ENCODE data around the gene ADAM22.

The ADAM22 gene

DNA sequence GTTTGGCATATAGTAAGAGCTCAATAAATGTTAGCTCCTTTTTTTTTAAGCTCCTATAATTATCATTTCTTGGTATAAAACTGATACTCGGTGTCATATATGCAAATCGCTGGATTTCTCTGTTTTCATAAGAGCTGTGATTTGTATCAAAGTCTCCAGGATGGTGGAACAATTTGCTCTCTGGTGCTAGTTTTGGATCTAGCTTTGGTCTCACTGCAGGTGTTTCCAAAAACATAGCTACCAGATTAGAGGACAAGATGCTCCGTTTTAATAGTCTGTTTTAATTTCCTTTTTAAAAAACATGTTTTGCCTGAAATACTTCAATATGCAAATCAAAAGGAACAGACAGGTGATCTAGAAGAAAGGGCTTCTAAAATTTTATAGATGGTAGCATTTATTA lies 25.3 kb downstream of the ADAM22 start:
- no peak for DNase-seq
- ChIA-PET CTCF (interaction anchor here (1.1 kb wide), 1 partner anchor 17 kb away, joined by 3 read pairs; no protein-coding TSS in a partner anchor), POLR2A (no interaction called here)
- Histone ChIP-seq H3K4me3 (ENCODE audit: control insufficient read depth in 1 of 7, extremely low read depth in 1 of 7, insufficient read depth in 4 of 7, low read depth in 2 of 7, low read length in 6 of 7) (no peak overlapping the region), H3K9me3 (ENCODE audit: control extremely low read depth in 1 of 5, control insufficient read depth in 4 of 5, insufficient read depth in 2 of 5, low read depth in 1 of 5, low read length in 4 of 5) (peaks cover 0 to 3% (median 0%) of the 10 kb centered on the region in 5 experiments), H3K27ac (ENCODE audit: insufficient read depth in 1 of 2, low read depth in 1 of 2, low read length in 2 of 2, poor library complexity in 1 of 2, severe bottlenecking in 2 of 2) (no peak overlapping the region), H3K27me3 (replicated peaks in 2 of 5; ENCODE audit: control insufficient read depth in 4 of 5, insufficient read depth in 5 of 5, low read length in 4 of 5) (no peaks in the 10 kb centered on the region), H3K36me3 (ENCODE audit: control insufficient read depth in 4 of 4, insufficient read depth in 4 of 4, low read length in 3 of 4) (no peaks in the 10 kb centered on the region), H3K4me1 (ENCODE audit: control extremely low read depth in 1 of 4, control insufficient read depth in 4 of 4, insufficient read depth in 4 of 4, low read length in 3 of 4) (no peaks in the 10 kb centered on the region)
- WGBS (ENCODE audit: insufficient coverage): 94% methylated on average over 2 of the region's 3 CpGs

DNA sequence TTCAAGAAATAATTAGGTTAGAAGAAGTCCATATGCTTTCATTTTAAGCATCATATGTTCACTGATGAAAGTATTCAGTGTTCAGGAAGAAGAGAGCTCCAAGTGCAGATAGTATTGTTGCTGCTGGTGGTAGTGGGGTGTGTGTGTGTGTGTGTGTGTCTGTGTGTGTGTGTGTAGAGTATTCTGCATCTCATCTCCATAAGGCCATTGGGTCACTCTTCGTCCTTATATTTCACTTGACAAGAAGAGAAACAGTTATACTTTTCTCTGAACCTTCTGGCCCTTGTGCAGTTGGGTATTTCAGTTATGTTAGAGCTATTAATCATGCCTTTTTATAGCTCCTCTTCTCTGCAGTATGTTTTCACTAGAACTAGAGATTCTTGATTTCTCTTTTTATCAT lies 26.2 kb downstream of the ADAM22 start:
- CTCF ChIA-PET: interaction anchor here (1.1 kb wide), 1 partner anchor 18 kb away, joined by 3 read pairs; no protein-coding TSS in a partner anchor
- no CpG with 5 or more reads among the region's 1 CpG for WGBS (ENCODE audit: insufficient coverage)
- no peak for DNase-seq
- Histone ChIP-seq H3K36me3 (ENCODE audit: control insufficient read depth in 4 of 4, insufficient read depth in 4 of 4, low read length in 3 of 4) (no peaks in the 10 kb centered on the region), H3K27me3 (replicated peaks in 2 of 5; ENCODE audit: control insufficient read depth in 4 of 5, insufficient read depth in 5 of 5, low read length in 4 of 5) (no peaks in the 10 kb centered on the region), H3K9me3 (ENCODE audit: control extremely low read depth in 1 of 5, control insufficient read depth in 4 of 5, insufficient read depth in 2 of 5, low read depth in 1 of 5, low read length in 4 of 5) (peaks cover 0 to 3% (median 0%) of the 10 kb centered on the region in 5 experiments), H3K4me3 (ENCODE audit: control insufficient read depth in 1 of 7, extremely low read depth in 1 of 7, insufficient read depth in 4 of 7, low read depth in 2 of 7, low read length in 6 of 7) (no peak overlapping the region), H3K27ac (ENCODE audit: insufficient read depth in 1 of 2, low read depth in 1 of 2, low read length in 2 of 2, poor library complexity in 1 of 2, severe bottlenecking in 2 of 2) (no peak overlapping the region), H3K4me1 (ENCODE audit: control extremely low read depth in 1 of 4, control insufficient read depth in 4 of 4, insufficient read depth in 4 of 4, low read length in 3 of 4) (no peaks in the 10 kb centered on the region)
- POLR2A ChIA-PET: no interaction called here

DNA sequence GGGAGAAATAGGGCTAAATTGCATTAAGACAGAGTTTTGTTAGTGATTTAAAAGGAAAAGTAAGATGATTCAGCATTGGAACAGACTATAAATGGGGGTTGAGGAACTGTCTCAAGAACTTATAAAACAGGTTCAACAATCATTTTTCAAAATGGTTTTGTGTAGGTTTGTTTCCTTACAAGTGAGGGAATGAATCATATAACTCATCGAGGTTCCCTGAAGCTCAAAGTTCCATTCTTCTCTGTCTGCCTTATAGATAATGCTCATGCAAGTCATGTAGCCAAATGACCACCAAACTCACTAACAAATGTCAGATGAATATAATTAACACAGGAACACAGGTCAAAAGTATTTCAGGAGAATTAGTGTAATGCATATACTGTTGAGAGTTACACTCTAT lies 27.7 kb downstream of the ADAM22 start:
- H3K27ac ChIP-seq (ENCODE audit: insufficient read depth in 1 of 2, low read depth in 1 of 2, low read length in 2 of 2, poor library complexity in 1 of 2, severe bottlenecking in 2 of 2): no peak overlapping the region
- no peak for DNase-seq
- H3K27me3 ChIP-seq (replicated peaks in 2 of 5; ENCODE audit: control insufficient read depth in 4 of 5, insufficient read depth in 5 of 5, low read length in 4 of 5): no peaks in the 10 kb centered on the region
- ChIA-PET POLR2A (no interaction called here), CTCF (no interaction called here)
- no peaks in the 10 kb centered on the region for H3K4me1 ChIP-seq (ENCODE audit: control extremely low read depth in 1 of 4, control insufficient read depth in 4 of 4, insufficient read depth in 4 of 4, low read length in 3 of 4)
- H3K36me3 ChIP-seq (ENCODE audit: control insufficient read depth in 4 of 4, insufficient read depth in 4 of 4, low read length in 3 of 4): no peaks in the 10 kb centered on the region
- H3K9me3 ChIP-seq (ENCODE audit: control extremely low read depth in 1 of 5, control insufficient read depth in 4 of 5, insufficient read depth in 2 of 5, low read depth in 1 of 5, low read length in 4 of 5): peaks cover 0 to 2% (median 0%) of the 10 kb centered on the region in 5 experiments
- no peak overlapping the region for H3K4me3 ChIP-seq (ENCODE audit: control insufficient read depth in 1 of 7, extremely low read depth in 1 of 7, insufficient read depth in 4 of 7, low read depth in 2 of 7, low read length in 6 of 7)
- no CpG with 5 or more reads among the region's 1 CpG for WGBS (ENCODE audit: insufficient coverage)

DNA sequence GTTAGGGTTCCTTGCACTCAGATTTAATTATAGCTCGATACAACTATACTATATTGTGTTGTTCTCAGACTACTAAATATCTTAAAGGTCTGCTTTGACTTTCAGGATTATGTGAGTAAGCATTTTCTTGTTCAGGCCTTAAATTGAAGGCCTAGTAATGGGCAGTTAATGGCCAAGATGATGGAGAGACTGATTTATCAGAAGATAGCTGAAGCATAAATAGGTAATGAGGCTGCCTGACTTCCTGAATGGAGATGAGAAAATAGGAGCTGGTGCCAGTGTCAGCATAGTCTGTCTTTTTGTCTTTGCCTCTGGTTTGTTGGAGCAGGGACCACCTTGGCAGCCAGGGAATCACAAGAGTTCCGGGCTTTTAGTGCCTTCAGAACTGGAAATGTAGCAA lies 32.2 kb downstream of the ADAM22 start:
- ChIA-PET CTCF (no interaction called here), POLR2A (no interaction called here)
- Histone ChIP-seq H3K4me1 (ENCODE audit: control extremely low read depth in 1 of 4, control insufficient read depth in 4 of 4, insufficient read depth in 4 of 4, low read length in 3 of 4) (no peaks in the 10 kb centered on the region), H3K36me3 (ENCODE audit: control insufficient read depth in 4 of 4, insufficient read depth in 4 of 4, low read length in 3 of 4) (no peaks in the 10 kb centered on the region), H3K9me3 (ENCODE audit: control extremely low read depth in 1 of 5, control insufficient read depth in 4 of 5, insufficient read depth in 2 of 5, low read depth in 1 of 5, low read length in 4 of 5) (peaks cover 0 to 3% (median 0%) of the 10 kb centered on the region in 5 experiments), H3K27me3 (replicated peaks in 2 of 5; ENCODE audit: control insufficient read depth in 4 of 5, insufficient read depth in 5 of 5, low read length in 4 of 5) (no peaks in the 10 kb centered on the region), H3K4me3 (ENCODE audit: control insufficient read depth in 1 of 7, extremely low read depth in 1 of 7, insufficient read depth in 4 of 7, low read depth in 2 of 7, low read length in 6 of 7) (no peak overlapping the region), H3K27ac (ENCODE audit: insufficient read depth in 1 of 2, low read depth in 1 of 2, low read length in 2 of 2, poor library complexity in 1 of 2, severe bottlenecking in 2 of 2) (no peak overlapping the region)
- no peak for DNase-seq
- WGBS (ENCODE audit: insufficient coverage): no CpG with 5 or more reads among the region's 2 CpGs

DNA sequence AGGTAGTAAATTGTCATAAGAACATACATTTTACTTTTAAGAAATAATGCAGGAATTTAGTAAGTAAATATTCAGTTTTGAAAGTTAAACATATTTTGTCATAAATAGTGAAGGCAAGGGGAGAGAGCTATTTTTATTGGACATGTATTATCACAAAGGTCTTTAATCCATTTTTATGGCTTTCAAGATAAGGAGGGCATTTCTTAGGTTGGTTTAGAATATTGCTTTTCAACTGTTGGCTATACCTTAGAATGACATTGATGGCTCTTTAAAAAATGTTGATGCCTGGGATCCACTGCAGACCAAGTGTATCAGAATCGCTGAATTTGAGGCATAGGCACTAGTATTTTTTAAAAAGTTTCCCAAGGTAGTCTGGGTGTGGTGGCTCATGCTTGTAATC lies 34.0 kb downstream of the ADAM22 start:
- CTCF ChIA-PET: no interaction called here
- Histone ChIP-seq H3K4me3 (ENCODE audit: control insufficient read depth in 1 of 7, extremely low read depth in 1 of 7, insufficient read depth in 4 of 7, low read depth in 2 of 7, low read length in 6 of 7) (no peak overlapping the region), H3K27ac (ENCODE audit: insufficient read depth in 1 of 2, low read depth in 1 of 2, low read length in 2 of 2, poor library complexity in 1 of 2, severe bottlenecking in 2 of 2) (no peak overlapping the region), H3K9me3 (ENCODE audit: control extremely low read depth in 1 of 5, control insufficient read depth in 4 of 5, insufficient read depth in 2 of 5, low read depth in 1 of 5, low read length in 4 of 5) (peaks cover 0 to 3% (median 0%) of the 10 kb centered on the region in 5 experiments), H3K4me1 (ENCODE audit: control extremely low read depth in 1 of 4, control insufficient read depth in 4 of 4, insufficient read depth in 4 of 4, low read length in 3 of 4) (no peaks in the 10 kb centered on the region), H3K27me3 (replicated peaks in 2 of 5; ENCODE audit: control insufficient read depth in 4 of 5, insufficient read depth in 5 of 5, low read length in 4 of 5) (no peaks in the 10 kb centered on the region), H3K36me3 (ENCODE audit: control insufficient read depth in 4 of 4, insufficient read depth in 4 of 4, low read length in 3 of 4) (peaks cover 0 to 5% (median 0%) of the 10 kb centered on the region in 4 experiments)
- POLR2A ChIA-PET: no interaction called here
- WGBS (ENCODE audit: insufficient coverage): 100% methylated on average over 1 of the region's 1 CpG
- DNase-seq: no peak

DNA sequence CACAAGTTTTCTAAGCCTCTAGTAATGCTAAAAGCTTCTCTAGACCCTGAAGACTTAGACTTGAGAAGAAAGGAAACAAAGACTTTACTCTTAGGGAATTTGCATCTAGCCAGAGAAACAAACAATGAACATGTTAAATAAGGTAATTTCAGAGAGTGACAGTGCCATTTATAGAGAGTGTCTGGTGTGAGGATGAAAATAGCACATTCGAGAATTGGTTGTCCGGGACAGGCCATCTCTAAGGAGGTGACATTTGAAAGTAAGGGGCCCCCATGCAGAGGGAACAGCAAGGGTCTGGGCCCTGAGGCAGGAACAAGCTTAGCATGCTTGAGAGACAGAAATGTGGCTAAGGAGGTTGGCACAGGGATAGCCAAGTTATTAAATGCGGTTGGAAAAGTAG lies 48.1 kb downstream of the ADAM22 start:
- H3K27me3 ChIP-seq (replicated peaks in 2 of 5; ENCODE audit: control insufficient read depth in 4 of 5, insufficient read depth in 5 of 5, low read length in 4 of 5): no peaks in the 10 kb centered on the region
- H3K4me3 ChIP-seq (ENCODE audit: control insufficient read depth in 1 of 7, extremely low read depth in 1 of 7, insufficient read depth in 4 of 7, low read depth in 2 of 7, low read length in 6 of 7): no peak overlapping the region
- H3K36me3 ChIP-seq (ENCODE audit: control insufficient read depth in 4 of 4, insufficient read depth in 4 of 4, low read length in 3 of 4): no peaks in the 10 kb centered on the region
- no peak for DNase-seq
- H3K9me3 ChIP-seq (ENCODE audit: control extremely low read depth in 1 of 5, control insufficient read depth in 4 of 5, insufficient read depth in 2 of 5, low read depth in 1 of 5, low read length in 4 of 5): no peaks in the 10 kb centered on the region
- POLR2A ChIA-PET: no interaction called here
- no peaks in the 10 kb centered on the region for H3K4me1 ChIP-seq (ENCODE audit: control extremely low read depth in 1 of 4, control insufficient read depth in 4 of 4, insufficient read depth in 4 of 4, low read length in 3 of 4)
- CTCF ChIA-PET: no interaction called here
- WGBS (ENCODE audit: insufficient coverage): 100% methylated on average over 2 of the region's 3 CpGs
- no peak overlapping the region for H3K27ac ChIP-seq (ENCODE audit: insufficient read depth in 1 of 2, low read depth in 1 of 2, low read length in 2 of 2, poor library complexity in 1 of 2, severe bottlenecking in 2 of 2)

DNA sequence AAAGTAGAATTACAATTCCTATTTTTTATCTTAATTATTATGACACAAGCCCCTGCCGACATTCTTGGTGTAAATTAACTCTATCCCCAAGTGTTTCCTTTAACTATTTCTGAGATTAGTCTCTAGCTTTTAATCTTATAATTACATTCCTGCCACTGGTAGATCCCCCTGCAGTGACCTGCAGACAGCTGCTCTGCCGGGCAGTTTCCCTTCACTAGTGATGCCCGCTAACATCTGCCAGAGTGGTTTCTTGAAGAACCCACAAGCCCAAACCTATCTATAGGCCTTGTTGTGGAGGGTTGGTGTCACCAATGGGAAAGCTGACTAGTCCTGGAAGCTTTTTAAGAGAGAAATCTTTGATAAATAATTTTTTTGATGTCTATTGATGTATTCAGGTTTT lies 50.0 kb downstream of the ADAM22 start:
- ChIA-PET POLR2A (no interaction called here), CTCF (interaction anchor here (0.6 to 1.1 kb wide), 3 partner anchors 9 to 420 kb away, joined by 3 to 4 read pairs (median 3); no protein-coding TSS in a partner anchor)
- no peaks in the 10 kb centered on the region for H3K27me3 ChIP-seq (replicated peaks in 2 of 5; ENCODE audit: control insufficient read depth in 4 of 5, insufficient read depth in 5 of 5, low read length in 4 of 5)
- H3K27ac ChIP-seq (ENCODE audit: insufficient read depth in 1 of 2, low read depth in 1 of 2, low read length in 2 of 2, poor library complexity in 1 of 2, severe bottlenecking in 2 of 2): no peak overlapping the region
- H3K4me3 ChIP-seq (ENCODE audit: control insufficient read depth in 1 of 7, extremely low read depth in 1 of 7, insufficient read depth in 4 of 7, low read depth in 2 of 7, low read length in 6 of 7): no peak overlapping the region
- no peak for DNase-seq
- 100% methylated on average over 1 of the region's 3 CpGs for WGBS (ENCODE audit: insufficient coverage)
- peaks cover 0 to 2% (median 0%) of the 10 kb centered on the region in 4 experiments for H3K36me3 ChIP-seq (ENCODE audit: control insufficient read depth in 4 of 4, insufficient read depth in 4 of 4, low read length in 3 of 4)
- H3K4me1 ChIP-seq (ENCODE audit: control extremely low read depth in 1 of 4, control insufficient read depth in 4 of 4, insufficient read depth in 4 of 4, low read length in 3 of 4): no peaks in the 10 kb centered on the region
- no peaks in the 10 kb centered on the region for H3K9me3 ChIP-seq (ENCODE audit: control extremely low read depth in 1 of 5, control insufficient read depth in 4 of 5, insufficient read depth in 2 of 5, low read depth in 1 of 5, low read length in 4 of 5)

All from common myeloid progenitor, CD34-positive (primary cell).